Panc1 (cell line): ENCODE measurements around the gene PRKCB. TPM values are rescaled to one million over a fixed set of nuclear protein-coding genes. Genes with fewer than 3 reads are reported as not detected.

Experiments used
- ATAC-seq: fragments of 200-7000 bp; cut with Tn5 transposase; 2 replicates; pipeline ENCODE4 v1.9.1; 2020; ENCODE audit warnings: mild to moderate bottlenecking, moderate library complexity
- BruUV-seq: library from RNA; stranded (reverse); fragments of 400-500 nt; replicated peaks from 2 replicates; lab custom pipeline; 2021; lab: Mats Ljungman, UMichigan
- CTCF ChIA-PET: fragments of 300-600 bp; sonication (Branson Sonifier 250); formaldehyde crosslinking; loops from one replicate; lab custom pipeline; 2022; ENCODE audit warnings: antibody characterized with exemption; lab: Charles Lee
- POLR2A ChIA-PET: fragments of 300-600 bp; sonication (Branson Sonifier 250); formaldehyde crosslinking; loops from one replicate; lab custom pipeline; 2022; ENCODE audit warnings: antibody characterized with exemption; lab: Charles Lee
- DNase-seq: peaks from one replicate; pipeline ENCODE4 v3.0.0-alpha.2; 2010; ENCODE audit warnings: low read depth, low spot score
- H3K27ac ChIP-seq: 2 replicates; pipeline ENCODE4 v1.5.1; 2011; ENCODE audit warnings: mild to moderate bottlenecking, low read length, inconsistent platforms
- H3K27me3 ChIP-seq: fragments of 200-500 bp; sonication (Bioruptor generic); 2 replicates; pipeline ENCODE4 v1.6.0; 2014; ENCODE audit warnings: low read length, inconsistent platforms; ENCODE audit not compliant: control insufficient read depth, insufficient read depth
- H3K36me3 ChIP-seq: fragments of 200-500 bp; sonication (Bioruptor generic); 2 replicates; pipeline ENCODE4 v1.5.1; 2014; ENCODE audit warnings: inconsistent platforms, mild to moderate bottlenecking, low read length, moderate library complexity; ENCODE audit not compliant: control insufficient read depth, insufficient read depth
- H3K4me1 ChIP-seq: 2 replicates; pipeline ENCODE4 v1.5.1; 2011; ENCODE audit warnings: inconsistent platforms, mild to moderate bottlenecking, low read length, moderate library complexity; ENCODE audit not compliant: control insufficient read depth, insufficient read depth
- H3K4me3 ChIP-seq, 2 experiments: 2 replicates each; pipeline ENCODE4 v1.5.1; 2011 to 2012; ENCODE audit warnings: low read depth in 2 of 2, low read length in 2 of 2, mild to moderate bottlenecking in 2 of 2, inconsistent platforms in 1 of 2, moderate library complexity in 1 of 2
- H3K9me3 ChIP-seq: fragments of 200-500 bp; sonication (Bioruptor generic); 2 replicates; pipeline ENCODE4 v1.5.1; 2014; ENCODE audit warnings: low read depth, mild to moderate bottlenecking, inconsistent platforms, low read length, moderate library complexity; ENCODE audit not compliant: control insufficient read depth, insufficient read depth
- POLR2AphosphoS5 ChIP-seq: IDR thresholded peaks from 2 replicates; pipeline ENCODE4 v1.6.1; 2012; ENCODE audit warnings: mild to moderate bottlenecking, low read depth, low read length, moderate library complexity
- SIN3A ChIP-seq: IDR thresholded peaks from 2 replicates; pipeline ENCODE4 v1.6.1; 2012; ENCODE audit warnings: low read depth, mild to moderate bottlenecking, low read length, moderate library complexity, borderline replicate concordance; ENCODE audit not compliant: insufficient read depth
- TCF7L2 ChIP-seq: IDR thresholded peaks from 2 replicates; pipeline ENCODE4 v1.6.1; 2011; ENCODE audit warnings: mild to moderate bottlenecking, low read depth, low read length, inconsistent platforms
- in situ Hi-C: cut with HindIII; loops from 2 replicates; pipeline ENCODE4 v1.10.0; 2016; ENCODE audit warnings: low sequenced_read_pairs, low pct_unique_long_range_greater_than_20kb
- intact Hi-C: fragments of 100-400 bp; cut with micrococcal nuclease; formaldehyde crosslinking; loops from one replicate; pipeline ENCODE4 v1.10.0; 2022; ENCODE audit not compliant: unreplicated experiment
- total RNA-seq: library from RNA; stranded (reverse); gene quantifications from one replicate; pipeline ENCODE4 v1.2.1, GENCODE V29; 2021; ENCODE audit not compliant: unreplicated experiment
- TF ChIP-seq, protein P1 (sequence below): fragments of 450-650 bp; IDR thresholded peaks from 2 replicates; pipeline ENCODE4 v1.5.1; 2017; ENCODE audit warnings: mild to moderate bottlenecking
- TF ChIP-seq, protein P2 (sequence below), 2 experiments: IDR thresholded peaks; 2 replicates each; pipeline ENCODE4 v1.6.1; 2011 to 2012; ENCODE audit warnings: low read depth in 2 of 2, control low read depth in 1 of 2, low read length in 1 of 2, mild to moderate bottlenecking in 1 of 2, moderate library complexity in 1 of 2; ENCODE audit not compliant: insufficient read depth in 1 of 2

The PRKCB gene
- total RNA-seq, 1 experiment from 2014 or later, result 0.41 TPM

DNA sequence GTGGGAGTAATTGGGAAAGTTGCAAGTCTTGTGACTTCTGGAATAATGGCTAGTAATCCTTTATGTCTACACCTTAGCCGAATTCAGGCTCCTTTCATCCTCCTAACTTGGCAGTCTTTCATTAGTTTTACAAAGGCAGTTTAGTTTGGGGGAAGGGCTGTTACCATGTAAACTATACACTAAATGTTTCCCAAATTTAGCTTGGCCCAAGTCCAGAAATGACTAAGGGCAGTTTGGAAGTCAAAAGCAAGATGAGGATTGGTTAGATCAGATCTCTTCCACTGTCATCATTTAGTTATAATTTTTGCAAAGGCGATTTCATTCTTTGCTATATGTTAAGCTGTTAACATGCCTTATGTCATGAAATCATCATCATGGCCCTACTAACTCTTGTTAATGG is 304.9 kb downstream of the PRKCB start:
- intact Hi-C loops, result no loop called here
- H3K4me3 ChIP-seq, result no peak overlapping the region
- no TSS peak for BruUV-seq
- peaks cover 8% of the 10 kb centered on the region for H3K27me3 ChIP-seq
- no peak overlapping the region for H3K27ac ChIP-seq
- H3K4me1 ChIP-seq, result no peaks in the 10 kb centered on the region
- TF ChIP-seq, protein P1, sequence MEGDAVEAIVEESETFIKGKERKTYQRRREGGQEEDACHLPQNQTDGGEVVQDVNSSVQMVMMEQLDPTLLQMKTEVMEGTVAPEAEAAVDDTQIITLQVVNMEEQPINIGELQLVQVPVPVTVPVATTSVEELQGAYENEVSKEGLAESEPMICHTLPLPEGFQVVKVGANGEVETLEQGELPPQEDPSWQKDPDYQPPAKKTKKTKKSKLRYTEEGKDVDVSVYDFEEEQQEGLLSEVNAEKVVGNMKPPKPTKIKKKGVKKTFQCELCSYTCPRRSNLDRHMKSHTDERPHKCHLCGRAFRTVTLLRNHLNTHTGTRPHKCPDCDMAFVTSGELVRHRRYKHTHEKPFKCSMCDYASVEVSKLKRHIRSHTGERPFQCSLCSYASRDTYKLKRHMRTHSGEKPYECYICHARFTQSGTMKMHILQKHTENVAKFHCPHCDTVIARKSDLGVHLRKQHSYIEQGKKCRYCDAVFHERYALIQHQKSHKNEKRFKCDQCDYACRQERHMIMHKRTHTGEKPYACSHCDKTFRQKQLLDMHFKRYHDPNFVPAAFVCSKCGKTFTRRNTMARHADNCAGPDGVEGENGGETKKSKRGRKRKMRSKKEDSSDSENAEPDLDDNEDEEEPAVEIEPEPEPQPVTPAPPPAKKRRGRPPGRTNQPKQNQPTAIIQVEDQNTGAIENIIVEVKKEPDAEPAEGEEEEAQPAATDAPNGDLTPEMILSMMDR, result no peak
- TF ChIP-seq, protein P2, sequence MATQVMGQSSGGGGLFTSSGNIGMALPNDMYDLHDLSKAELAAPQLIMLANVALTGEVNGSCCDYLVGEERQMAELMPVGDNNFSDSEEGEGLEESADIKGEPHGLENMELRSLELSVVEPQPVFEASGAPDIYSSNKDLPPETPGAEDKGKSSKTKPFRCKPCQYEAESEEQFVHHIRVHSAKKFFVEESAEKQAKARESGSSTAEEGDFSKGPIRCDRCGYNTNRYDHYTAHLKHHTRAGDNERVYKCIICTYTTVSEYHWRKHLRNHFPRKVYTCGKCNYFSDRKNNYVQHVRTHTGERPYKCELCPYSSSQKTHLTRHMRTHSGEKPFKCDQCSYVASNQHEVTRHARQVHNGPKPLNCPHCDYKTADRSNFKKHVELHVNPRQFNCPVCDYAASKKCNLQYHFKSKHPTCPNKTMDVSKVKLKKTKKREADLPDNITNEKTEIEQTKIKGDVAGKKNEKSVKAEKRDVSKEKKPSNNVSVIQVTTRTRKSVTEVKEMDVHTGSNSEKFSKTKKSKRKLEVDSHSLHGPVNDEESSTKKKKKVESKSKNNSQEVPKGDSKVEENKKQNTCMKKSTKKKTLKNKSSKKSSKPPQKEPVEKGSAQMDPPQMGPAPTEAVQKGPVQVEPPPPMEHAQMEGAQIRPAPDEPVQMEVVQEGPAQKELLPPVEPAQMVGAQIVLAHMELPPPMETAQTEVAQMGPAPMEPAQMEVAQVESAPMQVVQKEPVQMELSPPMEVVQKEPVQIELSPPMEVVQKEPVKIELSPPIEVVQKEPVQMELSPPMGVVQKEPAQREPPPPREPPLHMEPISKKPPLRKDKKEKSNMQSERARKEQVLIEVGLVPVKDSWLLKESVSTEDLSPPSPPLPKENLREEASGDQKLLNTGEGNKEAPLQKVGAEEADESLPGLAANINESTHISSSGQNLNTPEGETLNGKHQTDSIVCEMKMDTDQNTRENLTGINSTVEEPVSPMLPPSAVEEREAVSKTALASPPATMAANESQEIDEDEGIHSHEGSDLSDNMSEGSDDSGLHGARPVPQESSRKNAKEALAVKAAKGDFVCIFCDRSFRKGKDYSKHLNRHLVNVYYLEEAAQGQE (IDR thresholded peaks at IDR 0.05; ENCODE audit: insufficient read depth in 1 of 2, low read depth in 2 of 2, low read length in 1 of 2), result no peak
- TF ChIP-seq POLR2AphosphoS5, result no peak
- no peak for TF ChIP-seq SIN3A
- TF ChIP-seq TCF7L2, result no peak
- H3K9me3 ChIP-seq, result no peaks in the 10 kb centered on the region
- no peaks in the 10 kb centered on the region for H3K36me3 ChIP-seq
- ATAC-seq (no peak), DNase-seq (no peak)
- in situ Hi-C loops, result no loop called here
- POLR2A ChIA-PET, result no interaction called here
- CTCF ChIA-PET, result no interaction called here

- H3K27me3 ChIP-seq, result peaks cover 8% of the 10 kb centered on the region
- H3K9me3 ChIP-seq, result no peaks in the 10 kb centered on the region
- no peak for DNase-seq
- CTCF ChIA-PET, result no interaction called here
- no peak overlapping the region for H3K27ac ChIP-seq
- intact Hi-C loops (no loop called here), in situ Hi-C loops (no loop called here)
- POLR2A ChIA-PET, result no interaction called here
- H3K36me3 ChIP-seq, result no peaks in the 10 kb centered on the region
- no peak overlapping the region for H3K4me3 ChIP-seq
- no peak for ATAC-seq
- H3K4me1 ChIP-seq, result no peaks in the 10 kb centered on the region
- TF ChIP-seq TCF7L2, result no peak
- TF ChIP-seq, protein P1, result no peak
- no peak for TF ChIP-seq POLR2AphosphoS5
- TF ChIP-seq, protein P2 (IDR thresholded peaks at IDR 0.05; ENCODE audit: insufficient read depth in 1 of 2, low read depth in 2 of 2, low read length in 1 of 2), result no peak
- no peak for TF ChIP-seq SIN3A
- BruUV-seq, result no TSS peak
Observed at GRCh38 chr16:24141466-24141865, 305.7 kb downstream of the PRKCB start.
